Suppressor macrophage (primary cell): Measurements from ENCODE around the gene HBB.

Source experiments
- DNase-seq, 4 experiments: peaks; one replicate each; pipeline ENCODE4 v3.0.0-alpha.2; 2020 to 2022

The HBB gene

GRCh38 chr11:5227681-5228080 lies 810 bp upstream of the HBB start:
- DNase-seq: no peak

DNA sequence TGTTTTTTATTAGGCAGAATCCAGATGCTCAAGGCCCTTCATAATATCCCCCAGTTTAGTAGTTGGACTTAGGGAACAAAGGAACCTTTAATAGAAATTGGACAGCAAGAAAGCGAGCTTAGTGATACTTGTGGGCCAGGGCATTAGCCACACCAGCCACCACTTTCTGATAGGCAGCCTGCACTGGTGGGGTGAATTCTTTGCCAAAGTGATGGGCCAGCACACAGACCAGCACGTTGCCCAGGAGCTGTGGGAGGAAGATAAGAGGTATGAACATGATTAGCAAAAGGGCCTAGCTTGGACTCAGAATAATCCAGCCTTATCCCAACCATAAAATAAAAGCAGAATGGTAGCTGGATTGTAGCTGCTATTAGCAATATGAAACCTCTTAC lies 1.4 kb downstream of the HBB start:
- no peak for DNase-seq

- no peak for DNase-seq
These were observed 2.1 kb downstream of the HBB start for GRCh38 chr11:5224538-5225479.

DNA sequence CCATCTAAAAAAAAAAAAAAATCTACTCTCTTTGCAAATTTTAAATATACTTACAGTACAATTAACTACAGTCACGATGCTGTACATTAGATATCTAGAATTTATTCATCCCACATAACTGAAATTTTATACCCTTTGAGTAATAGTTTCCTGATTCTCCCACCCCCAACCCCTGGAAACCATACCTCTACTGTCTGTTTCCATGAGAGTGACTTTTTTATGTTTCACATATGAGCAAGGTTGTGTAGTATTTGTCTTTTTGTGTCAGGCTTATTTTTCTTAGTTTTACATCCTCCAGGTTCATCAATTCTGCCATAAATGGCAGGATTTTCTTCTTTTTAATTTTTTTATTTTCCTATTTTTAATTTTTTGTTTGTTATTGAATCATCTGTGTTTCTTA lies 3.2 kb downstream of the HBB start:
- no peak for DNase-seq

DNA sequence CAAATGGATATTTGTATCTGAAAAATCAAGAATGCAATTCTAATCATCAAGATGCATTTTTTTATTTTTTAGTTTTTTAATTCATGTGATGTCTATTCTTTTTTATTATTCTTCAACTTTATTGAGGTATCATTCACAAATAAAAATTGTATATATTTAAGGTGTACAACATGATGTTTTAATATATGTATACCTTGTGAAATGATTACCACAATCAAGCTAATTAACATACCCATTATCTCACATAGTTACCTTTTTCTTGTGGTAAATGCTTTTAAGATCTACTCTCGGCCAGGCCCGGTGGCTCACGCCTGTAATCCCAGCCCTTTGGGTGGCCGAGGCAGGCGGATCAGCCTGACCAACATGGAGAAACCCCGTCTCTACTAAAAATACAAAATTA lies 3.7 kb downstream of the HBB start:
- DNase-seq: no peak

DNA sequence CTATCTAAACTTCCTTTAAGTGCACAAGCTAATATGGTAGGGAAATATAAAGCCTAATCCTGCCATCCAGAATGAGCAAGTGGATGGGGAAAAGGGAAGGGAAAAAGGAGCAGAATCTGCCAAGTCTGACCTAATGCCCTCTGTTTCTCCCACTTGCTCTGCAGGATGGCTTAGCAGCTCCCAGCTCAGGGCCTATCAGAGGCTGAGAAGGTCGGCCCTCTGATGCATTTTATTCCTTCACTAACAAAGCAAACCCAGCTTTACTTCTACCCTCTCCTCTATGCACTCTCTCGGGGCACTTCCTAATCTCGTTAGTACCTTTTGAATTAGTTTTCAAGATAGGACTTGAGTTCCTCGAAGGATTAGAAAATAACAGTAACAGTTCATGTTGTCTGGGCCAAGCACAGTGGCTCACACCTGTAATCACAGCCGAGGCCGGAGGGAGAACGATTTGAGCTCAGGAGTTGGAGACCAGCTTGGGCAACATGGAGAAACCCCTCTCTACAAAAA lies 16.4 kb downstream of the HBB start:
- DNase-seq: no peak

DNA sequence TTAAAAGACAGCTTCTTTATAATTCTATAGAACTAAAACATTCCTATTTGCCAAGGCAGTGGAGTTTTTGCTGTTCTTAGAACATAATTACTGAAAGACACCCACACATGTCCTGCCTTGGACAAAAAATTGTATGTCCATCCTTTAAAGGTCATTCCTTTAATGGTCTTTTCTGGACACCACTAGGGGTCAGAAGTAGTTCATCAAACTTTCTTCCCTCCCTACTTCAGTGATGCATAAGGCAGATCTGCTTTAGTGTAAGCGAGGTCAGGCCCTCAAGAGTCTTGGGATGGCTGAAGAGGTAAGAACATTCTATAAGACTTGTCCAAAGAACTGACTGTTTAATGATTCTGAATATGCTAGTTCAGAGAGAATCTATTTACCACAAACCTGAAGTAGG lies 22.1 kb downstream of the HBB start:
- peak; percentile 56 to 72 (median 65) for DNase-seq

- no peak for DNase-seq
These were observed 23.5 kb downstream of the HBB start for GRCh38 chr11:5203366-5203765.

DNA sequence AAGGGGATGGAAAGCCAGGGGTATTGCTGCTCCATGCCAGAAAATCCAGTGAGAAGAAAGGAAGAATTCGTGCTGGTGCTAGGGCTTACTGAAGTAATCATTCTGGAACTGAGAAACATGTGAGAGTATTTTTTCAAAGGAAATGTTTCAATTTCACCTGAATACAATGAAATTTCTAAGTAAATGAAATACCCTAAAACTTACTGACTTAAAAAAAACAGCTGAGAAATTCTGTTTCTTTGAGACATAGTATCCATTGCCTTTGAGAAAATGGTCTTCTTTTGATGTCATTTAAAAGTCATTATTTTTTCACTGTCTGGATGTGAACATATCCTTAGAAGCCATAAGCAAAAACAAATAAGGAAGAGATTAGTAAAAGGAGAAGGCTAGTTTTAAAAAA lies 26.3 kb downstream of the HBB start, which contains the start of gene OR51V1:
OR51V1 (minus strand) TSS at position 101 of the 400 bp plus-strand sequence; CDS start at position 101, 0 bp downstream.
- DNase-seq: no peak

DNA sequence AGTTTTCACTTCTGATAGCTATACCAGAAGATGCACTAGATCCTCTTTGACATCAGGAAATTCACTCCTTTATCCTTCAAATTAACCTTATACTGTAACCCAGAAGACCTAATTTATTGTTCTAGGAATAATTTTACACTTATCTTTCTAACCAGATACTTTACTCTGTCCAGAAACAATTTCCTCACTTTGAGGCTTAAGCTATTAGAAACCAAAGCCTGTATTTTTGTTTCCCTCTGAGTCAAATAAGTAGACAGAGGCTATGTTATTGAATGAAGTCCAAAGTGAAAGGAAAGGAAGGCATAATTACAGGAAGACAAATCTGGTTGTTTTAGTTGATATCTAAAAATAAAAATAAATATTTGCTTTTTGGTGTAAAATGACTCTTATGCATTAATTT lies 28.6 kb downstream of the HBB start:
- DNase-seq: no peak

GRCh38 chr11:5197536-5197935 lies 29.3 kb downstream of the HBB start:
- peak; percentile 67 to 86 (median 76) for DNase-seq

GRCh38 chr11:5196731-5197130 lies 30.1 kb downstream of the HBB start:
- DNase-seq: no peak

GRCh38 chr11:5196067-5196466 lies 30.8 kb downstream of the HBB start:
- DNase-seq: no peak

DNA sequence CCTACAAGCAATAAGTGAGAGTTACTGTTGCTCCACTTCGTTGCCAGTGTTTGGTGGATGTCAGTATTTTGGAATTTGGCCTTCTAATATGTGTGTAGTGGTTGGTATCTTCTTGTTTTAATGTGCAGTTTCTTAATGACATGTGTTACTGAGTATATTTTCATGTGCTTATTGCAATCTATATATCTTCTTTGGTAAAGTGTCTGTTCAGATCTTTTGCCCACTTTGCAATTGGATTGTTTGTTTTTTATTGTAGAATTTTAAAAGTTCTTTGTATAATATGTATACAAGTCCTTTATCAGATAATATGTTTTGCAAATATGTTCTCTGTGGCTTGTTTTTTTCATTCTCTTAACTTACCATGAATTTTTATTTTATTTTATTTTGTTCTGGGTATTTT lies 34.1 kb downstream of the HBB start:
- DNase-seq: no peak

DNA sequence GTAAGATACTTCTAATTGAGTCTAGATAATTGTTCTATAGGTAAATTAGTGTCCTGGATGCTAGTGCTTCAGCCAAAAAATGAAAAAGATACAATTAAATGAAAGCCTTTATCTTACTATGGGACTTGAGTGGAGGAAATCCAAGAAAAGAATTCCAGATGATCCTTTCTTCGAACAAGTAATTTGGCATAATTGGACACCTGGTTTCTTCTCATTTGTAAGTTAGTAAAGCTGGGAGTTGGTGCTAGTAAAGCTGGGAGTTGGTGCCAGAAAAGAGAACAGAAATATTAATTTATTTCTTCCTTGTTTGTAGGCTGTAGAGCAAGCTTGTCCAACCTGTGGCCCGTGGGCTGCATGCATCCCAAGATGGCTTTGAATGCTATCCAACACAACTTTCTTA lies 38.7 kb downstream of the HBB start:
- DNase-seq: no peak

DNA sequence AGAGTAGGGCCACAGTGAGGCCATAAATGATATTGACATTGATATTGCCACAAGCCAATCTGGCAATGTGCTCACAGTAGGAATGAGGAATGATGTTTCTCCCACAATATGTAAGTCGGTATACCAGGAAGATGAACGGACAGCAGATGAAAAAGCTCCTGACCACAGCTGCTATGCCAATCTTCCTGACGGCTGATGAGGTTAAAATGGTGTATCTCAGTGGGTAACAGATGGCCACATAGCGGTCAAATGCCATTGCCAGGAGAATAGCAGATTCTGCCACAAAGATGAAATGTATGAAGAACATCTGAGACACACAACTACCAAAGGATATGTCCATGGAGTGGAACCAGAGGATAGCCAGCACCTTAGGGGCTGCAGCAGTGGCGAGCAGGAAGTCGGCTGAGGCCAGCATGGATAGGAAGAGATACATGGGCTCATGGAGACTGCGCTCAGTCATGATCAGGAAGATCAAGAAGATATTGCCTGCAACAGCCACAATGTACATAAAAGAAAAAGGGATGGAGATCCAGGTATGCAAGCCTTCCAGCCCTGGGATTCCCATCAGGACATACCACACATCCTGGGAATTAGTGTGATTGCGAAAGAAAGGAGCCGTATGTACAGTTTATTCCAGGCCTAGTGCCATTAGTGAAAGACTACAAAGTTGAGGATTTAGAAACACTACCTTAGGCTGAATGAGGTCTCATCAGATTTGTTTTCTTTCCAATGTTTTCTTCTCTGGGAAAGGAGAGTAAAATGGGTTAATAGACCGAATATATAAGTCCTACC lies 48.6 kb downstream of the HBB start:
- DNase-seq: no peak
